MM.1S (cell line): Measurements from ENCODE around the gene TNNC2.

Experiments used
- EZH2 ChIP-seq: fragments of 300-600 bp; sonication (generic); optimal IDR thresholded peaks from 2 replicates; pipeline ENCODE3; 2017; ENCODE audit warnings: low read depth, mild to moderate bottlenecking, antibody characterized with exemption, low read length, mixed read lengths
- EZH2phosphoT487 ChIP-seq: fragments of 300-600 bp; sonication (generic); IDR thresholded peaks from 2 replicates; pipeline ENCODE4 v1.6.1; 2018; ENCODE audit warnings: antibody characterized with exemption, low read length
- TF ChIP-seq, protein P1 (sequence below): fragments of 300-600 bp; sonication (generic); IDR thresholded peaks from 2 replicates; pipeline ENCODE4 v1.5.1; 2016; ENCODE audit warnings: antibody characterized with exemption, low read length, mixed read lengths

DNA sequence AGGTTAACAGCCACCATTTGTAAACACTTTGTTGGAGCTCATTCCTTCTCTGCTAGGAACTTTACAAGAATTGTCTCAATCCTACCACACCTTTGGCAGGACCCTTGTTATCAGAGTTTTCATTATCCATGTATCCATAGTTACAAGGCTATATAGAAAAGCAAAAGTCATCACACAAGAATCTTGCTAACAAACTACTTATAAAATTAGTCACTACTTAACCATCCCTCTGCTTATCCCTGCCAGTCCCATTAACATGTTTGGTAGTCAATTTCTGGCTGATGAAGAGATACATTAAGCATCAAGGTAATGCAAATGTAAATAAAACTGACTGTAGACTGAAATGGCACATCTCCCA lies 40.7 kb upstream of the TNNC2 start:
- TF ChIP-seq EZH2phosphoT487 = no peak
- TF ChIP-seq, protein P1, sequence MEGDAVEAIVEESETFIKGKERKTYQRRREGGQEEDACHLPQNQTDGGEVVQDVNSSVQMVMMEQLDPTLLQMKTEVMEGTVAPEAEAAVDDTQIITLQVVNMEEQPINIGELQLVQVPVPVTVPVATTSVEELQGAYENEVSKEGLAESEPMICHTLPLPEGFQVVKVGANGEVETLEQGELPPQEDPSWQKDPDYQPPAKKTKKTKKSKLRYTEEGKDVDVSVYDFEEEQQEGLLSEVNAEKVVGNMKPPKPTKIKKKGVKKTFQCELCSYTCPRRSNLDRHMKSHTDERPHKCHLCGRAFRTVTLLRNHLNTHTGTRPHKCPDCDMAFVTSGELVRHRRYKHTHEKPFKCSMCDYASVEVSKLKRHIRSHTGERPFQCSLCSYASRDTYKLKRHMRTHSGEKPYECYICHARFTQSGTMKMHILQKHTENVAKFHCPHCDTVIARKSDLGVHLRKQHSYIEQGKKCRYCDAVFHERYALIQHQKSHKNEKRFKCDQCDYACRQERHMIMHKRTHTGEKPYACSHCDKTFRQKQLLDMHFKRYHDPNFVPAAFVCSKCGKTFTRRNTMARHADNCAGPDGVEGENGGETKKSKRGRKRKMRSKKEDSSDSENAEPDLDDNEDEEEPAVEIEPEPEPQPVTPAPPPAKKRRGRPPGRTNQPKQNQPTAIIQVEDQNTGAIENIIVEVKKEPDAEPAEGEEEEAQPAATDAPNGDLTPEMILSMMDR = no peak
- no peak for TF ChIP-seq EZH2
